ENCODE measurements around the gene NAA16. TPM values are rescaled to one million over a fixed set of nuclear protein-coding genes. Genes with fewer than 3 reads are reported as not detected.

Gene NAA16
- total RNA-seq, 3 donors from 2014 or later: 16.2 to 33.1 (median 22.0) TPM

DNA sequence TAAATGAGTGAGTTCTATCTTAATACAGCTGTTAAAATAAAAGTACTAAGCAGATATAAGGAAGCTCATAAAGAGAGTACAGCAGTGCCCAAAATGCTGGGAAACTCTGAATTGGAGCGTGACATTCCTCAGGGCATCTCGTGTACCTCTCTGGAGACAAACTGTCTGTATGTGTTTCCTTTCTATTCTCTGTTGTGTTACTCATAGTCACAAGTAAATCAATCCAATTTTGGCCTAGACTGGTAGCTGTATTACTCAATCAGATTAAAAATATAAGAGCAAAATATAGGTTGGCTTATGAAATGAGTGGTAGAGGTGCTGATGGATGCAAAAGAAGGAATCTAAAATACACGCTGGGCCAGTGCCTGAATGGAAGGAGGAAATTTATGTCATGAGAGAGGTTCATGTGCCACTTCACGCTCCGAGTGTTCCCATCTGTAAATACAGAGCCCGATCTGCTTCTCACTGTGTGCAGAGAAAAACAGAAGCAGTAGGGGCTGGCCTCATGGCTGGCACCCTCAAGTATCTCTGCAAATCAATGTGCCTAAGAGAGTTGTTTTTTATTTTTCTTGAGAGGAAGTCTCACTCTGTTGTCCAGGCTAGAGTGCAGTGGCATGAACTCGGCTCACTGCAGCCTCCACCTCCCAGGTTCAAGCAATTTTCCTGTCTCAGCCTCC is 87.6 kb downstream of the NAA16 start:
- H3K4me3 ChIP-seq: no peak overlapping the region
- intact Hi-C loops (cut with DNase I; ENCODE audit: low total_unique reads): no loop called here
- TF ChIP-seq POLR2AphosphoS5 (IDR thresholded peaks at IDR 0.05) (no peak), POLR2A (IDR thresholded peaks at IDR 0.05) (no peak), CTCF (IDR thresholded peaks at IDR 0.05) (no peak)

DNA sequence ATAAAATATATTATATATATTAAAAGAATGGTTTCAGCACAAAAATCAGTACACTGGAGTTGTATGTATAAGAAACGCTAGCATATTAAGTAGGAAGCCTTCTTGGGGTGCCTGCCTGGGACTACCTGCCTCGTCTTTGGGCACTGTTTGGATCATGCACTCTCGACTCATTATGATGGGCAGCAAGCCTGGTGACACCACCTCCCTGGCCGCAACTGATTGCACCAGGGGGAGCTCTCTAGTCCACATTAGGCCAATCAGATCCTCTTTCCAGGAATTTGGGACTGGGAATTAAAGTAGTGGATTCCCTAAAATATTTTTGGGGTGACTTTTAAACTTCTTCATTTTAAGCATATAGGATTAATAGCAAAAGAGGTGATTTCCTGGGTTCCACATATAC is 90.3 kb downstream of the NAA16 start:
- Histone ChIP-seq H3K36me3 (no peaks in the 10 kb centered on the region), H3K27me3 (no peaks in the 10 kb centered on the region), H3K27ac (no peak overlapping the region), H3K9me3 (no peaks in the 10 kb centered on the region), H3K4me1 (no peaks in the 10 kb centered on the region), H3K4me3 (no peak overlapping the region)
- TF ChIP-seq CTCF (IDR thresholded peaks at IDR 0.05) (no peak), POLR2AphosphoS5 (IDR thresholded peaks at IDR 0.05) (no peak), POLR2A (IDR thresholded peaks at IDR 0.05) (no peak)
- intact Hi-C loops (cut with DNase I; ENCODE audit: low total_unique reads): no loop called here
- no peak for DNase-seq (ENCODE audit: low spot score in 2 of 2)

More for the DNA sequence above, 87.6 kb downstream of the NAA16 start:
- no peaks in the 10 kb centered on the region for H3K36me3 ChIP-seq
- H3K27ac ChIP-seq: no peak overlapping the region
- H3K4me1 ChIP-seq: no peaks in the 10 kb centered on the region
- DNase-seq (ENCODE audit: low spot score in 2 of 2): no peak
- no peaks in the 10 kb centered on the region for H3K27me3 ChIP-seq
- no peaks in the 10 kb centered on the region for H3K9me3 ChIP-seq

GRCh38 chr13:41402691-41403511 is 91.8 kb downstream of the NAA16 start:
- Histone ChIP-seq H3K27me3 (no peaks in the 10 kb centered on the region), H3K9me3 (no peaks in the 10 kb centered on the region), H3K4me3 (no peak overlapping the region), H3K4me1 (no peaks in the 10 kb centered on the region), H3K27ac (no peak overlapping the region), H3K36me3 (no peaks in the 10 kb centered on the region)
- TF ChIP-seq POLR2A (IDR thresholded peaks at IDR 0.05): no peak
- intact Hi-C loops (cut with DNase I; ENCODE audit: low total_unique reads): no loop called here
- DNase-seq (ENCODE audit: low spot score in 2 of 2): no peak

- Histone ChIP-seq H3K36me3 (no peaks in the 10 kb centered on the region), H3K4me1 (no peaks in the 10 kb centered on the region), H3K27me3 (no peaks in the 10 kb centered on the region), H3K4me3 (no peak overlapping the region), H3K27ac (no peak overlapping the region), H3K9me3 (no peaks in the 10 kb centered on the region)
- no peak for TF ChIP-seq POLR2A (IDR thresholded peaks at IDR 0.05)
- TF ChIP-seq CTCF (IDR thresholded peaks at IDR 0.05): no peak
- no peak for TF ChIP-seq POLR2AphosphoS5 (IDR thresholded peaks at IDR 0.05)
- intact Hi-C loops (cut with DNase I; ENCODE audit: low total_unique reads): no loop called here
- DNase-seq (ENCODE audit: low spot score in 2 of 2): no peak
Measured at GRCh38 chr13:41403983-41404382, 92.9 kb downstream of the NAA16 start.

- Histone ChIP-seq H3K9me3 (no peaks in the 10 kb centered on the region), H3K27me3 (no peaks in the 10 kb centered on the region), H3K27ac (no peak overlapping the region), H3K4me1 (no peaks in the 10 kb centered on the region), H3K4me3 (no peak overlapping the region), H3K36me3 (no peaks in the 10 kb centered on the region)
- no peak for DNase-seq (ENCODE audit: low spot score in 2 of 2)
- no peak for TF ChIP-seq CTCF (IDR thresholded peaks at IDR 0.05)
- TF ChIP-seq POLR2AphosphoS5 (IDR thresholded peaks at IDR 0.05): no peak
- no peak for TF ChIP-seq POLR2A (IDR thresholded peaks at IDR 0.05)
- intact Hi-C loops (cut with DNase I; ENCODE audit: low total_unique reads): no loop called here
Measured at GRCh38 chr13:41405367-41405766, 94.3 kb downstream of the NAA16 start.

All from breast epithelium (tissue), 4 donors.